ENCODE data around the gene SMYD3.

Gene SMYD3

GRCh38 chr1:245877976-245878375, 629.1 kb downstream of the SMYD3 start:
- DNase-seq (ENCODE audit: low read depth in 1 of 2, low spot score in 1 of 2) = no peak

- no peak for DNase-seq (ENCODE audit: low read depth in 1 of 2, low spot score in 1 of 2)
These were observed 630.5 kb downstream of the SMYD3 start for GRCh38 chr1:245876586-245876985.

- DNase-seq (ENCODE audit: low read depth in 1 of 2, low spot score in 1 of 2) = no peak
These were observed 631.4 kb downstream of the SMYD3 start for GRCh38 chr1:245875581-245876261.

- DNase-seq (ENCODE audit: low read depth in 1 of 2, low spot score in 1 of 2) = no peak
These were observed 632.0 kb downstream of the SMYD3 start for GRCh38 chr1:245874942-245875580.

GRCh38 chr1:245873883-245874671, 633.0 kb downstream of the SMYD3 start:
- DNase-seq (ENCODE audit: low read depth in 1 of 2, low spot score in 1 of 2) = no peak

GRCh38 chr1:245873068-245873467, 634.0 kb downstream of the SMYD3 start:
- no peak for DNase-seq (ENCODE audit: low read depth in 1 of 2, low spot score in 1 of 2)

GRCh38 chr1:245872475-245872874, 634.6 kb downstream of the SMYD3 start:
- no peak for DNase-seq (ENCODE audit: low read depth in 1 of 2, low spot score in 1 of 2)

- no peak for DNase-seq (ENCODE audit: low read depth in 1 of 2, low spot score in 1 of 2)
These were observed 635.2 kb downstream of the SMYD3 start for GRCh38 chr1:245871915-245872314.

GRCh38 chr1:245871191-245871590, 635.9 kb downstream of the SMYD3 start:
- no peak for DNase-seq (ENCODE audit: low read depth in 1 of 2, low spot score in 1 of 2)

- DNase-seq (ENCODE audit: low read depth in 1 of 2, low spot score in 1 of 2) = no peak
These were observed 636.4 kb downstream of the SMYD3 start for GRCh38 chr1:245870698-245871097.

- no peak for DNase-seq (ENCODE audit: low read depth in 1 of 2, low spot score in 1 of 2)
These were observed 637.2 kb downstream of the SMYD3 start for GRCh38 chr1:245869847-245870246.

- no peak for DNase-seq (ENCODE audit: low read depth in 1 of 2, low spot score in 1 of 2)
These were observed 639.3 kb downstream of the SMYD3 start for GRCh38 chr1:245867738-245868137.

GRCh38 chr1:245864872-245865271, 642.2 kb downstream of the SMYD3 start:
- DNase-seq (ENCODE audit: low read depth in 1 of 2, low spot score in 1 of 2) = no peak

- DNase-seq (ENCODE audit: low read depth in 1 of 2, low spot score in 1 of 2) = no peak
These were observed 643.4 kb downstream of the SMYD3 start for GRCh38 chr1:245863566-245864184.

GRCh38 chr1:245862812-245863540, 644.1 kb downstream of the SMYD3 start:
- DNase-seq (ENCODE audit: low read depth in 1 of 2, low spot score in 1 of 2) = no peak

- DNase-seq (ENCODE audit: low read depth in 1 of 2, low spot score in 1 of 2) = no peak
These were observed 646.2 kb downstream of the SMYD3 start for GRCh38 chr1:245860657-245861544.

- no peak for DNase-seq (ENCODE audit: low read depth in 1 of 2, low spot score in 1 of 2)
These were observed 647.5 kb downstream of the SMYD3 start for GRCh38 chr1:245859493-245860114.

- DNase-seq (ENCODE audit: low read depth in 1 of 2, low spot score in 1 of 2) = no peak
These were observed 648.2 kb downstream of the SMYD3 start for GRCh38 chr1:245858722-245859492.

All from stimulated activated CD4-positive, alpha-beta T cell treated with anti-CD3 and anti-CD28 coated beads, Interleukin-15, amount 100 ng/mL, for 1 hour (primary cell).